Right lobe of liver (tissue), 6 donors: ENCODE measurements around the gene ARMH1. TPM values are rescaled to one million over a fixed set of nuclear protein-coding genes. Genes with fewer than 3 reads are reported as not detected.

ENCODE experiments used
- ATAC-seq, 4 donors: fragments of 200-7000 bp; cut with Tn5 transposase; one replicate each; pipeline ENCODE4 v1.9.1; 2020; ENCODE audit warnings: mild to moderate bottlenecking in 4 of 4, moderate library complexity in 4 of 4
- DNase-seq, 3 donors: peaks; one replicate each; pipeline ENCODE4 v3.0.0-alpha.2; 2020
- H3K27ac ChIP-seq, 3 donors: fragments of 200-600 bp; one replicate each; pipeline ENCODE4 v1.8.0; 2022
- H3K27me3 ChIP-seq, 2 donors: fragments of 200-600 bp; one replicate each; pipeline ENCODE4 v1.8.0; 2022
- H3K36me3 ChIP-seq, 4 donors: fragments of 200-600 bp; sonication (generic) in 1 of 4; one replicate each; pipeline versions ENCODE4 v1.5.1 to v1.8.0; 2017 to 2022; ENCODE audit warnings: control low read depth in 1 of 4
- H3K4me1 ChIP-seq, 4 donors: fragments of 200-600 bp; sonication (generic) in 1 of 4; one replicate each; pipeline versions ENCODE4 v1.5.1 to v1.8.0; 2017 to 2022; ENCODE audit warnings: control low read depth in 1 of 4
- H3K4me3 ChIP-seq, 3 donors: fragments of 200-600 bp; one replicate each; pipeline ENCODE4 v1.8.0; 2022
- H3K9me3 ChIP-seq, 4 donors: fragments of 200-600 bp; sonication (generic) in 1 of 4; one replicate each; pipeline versions ENCODE4 v1.5.1 to v1.8.0; 2017 to 2022; ENCODE audit warnings: control low read depth in 1 of 4
- POLR2A ChIP-seq: fragments of 450-650 bp; IDR thresholded peaks from one replicate; pipeline ENCODE4 v1.6.1; 2017; ENCODE audit warnings: antibody characterized with exemption, mild to moderate bottlenecking
- WGBS: methylation state at CpG from one replicate; pipeline ENCODE4 v1.1.6; 2018; ENCODE audit warnings: low coverage, low lambda C conversion rate; ENCODE audit not compliant: insufficient coverage; ENCODE audit errors: missing lambda C conversion rate; 5-methylcytosine and 5-hydroxymethylcytosine counted together
- intact Hi-C, 2 donors: fragments of 100-400 bp; cut with DNase I; formaldehyde crosslinking; loops; one replicate each; pipeline versions ENCODE4 v1.11.2 to v1.14.1; 2022
- total RNA-seq, 6 experiments: library from RNA; depleted of rRNA in 2 of 6; stranded (reverse); fragments of >200 nt in 2 of 6; fragmentation: NEBNext Ultra II Directional in 3 of 6; extraction: Animal tissue kit (Norgen Biotek cat#: 25700) in 3 of 6; gene quantifications; one replicate each; pipeline versions ENCODE4 v1.1.0 to v1.2.4, GENCODE V29; 2016 to 2023
- TF ChIP-seq, protein P1 (sequence below), 4 donors: fragments of 200-600 bp in 3 of 4; fragments of 450-650 bp in 1 of 4; IDR thresholded peaks; one replicate each; pipeline versions ENCODE4 v1.5.1 to v1.8.0; 2016 to 2022; ENCODE audit warnings: antibody characterized with exemption in 4 of 4, mild to moderate bottlenecking in 2 of 4
- donor health status: DM: no; HTN: yes; CAD: no.
- donor health status: DM: no; HTN: no; CAD: no.
- donor health status: DM: no; HTN: no; CAD: no.
- donor health status: DM: no; HTN: yes; CAD: no.
- donor health status: DM: no; HTN: yes; CAD: no.

Gene ARMH1
- total RNA-seq, 6 experiments from 2014 or later: 2.7 to 18.4 (median 5.2) TPM

DNA sequence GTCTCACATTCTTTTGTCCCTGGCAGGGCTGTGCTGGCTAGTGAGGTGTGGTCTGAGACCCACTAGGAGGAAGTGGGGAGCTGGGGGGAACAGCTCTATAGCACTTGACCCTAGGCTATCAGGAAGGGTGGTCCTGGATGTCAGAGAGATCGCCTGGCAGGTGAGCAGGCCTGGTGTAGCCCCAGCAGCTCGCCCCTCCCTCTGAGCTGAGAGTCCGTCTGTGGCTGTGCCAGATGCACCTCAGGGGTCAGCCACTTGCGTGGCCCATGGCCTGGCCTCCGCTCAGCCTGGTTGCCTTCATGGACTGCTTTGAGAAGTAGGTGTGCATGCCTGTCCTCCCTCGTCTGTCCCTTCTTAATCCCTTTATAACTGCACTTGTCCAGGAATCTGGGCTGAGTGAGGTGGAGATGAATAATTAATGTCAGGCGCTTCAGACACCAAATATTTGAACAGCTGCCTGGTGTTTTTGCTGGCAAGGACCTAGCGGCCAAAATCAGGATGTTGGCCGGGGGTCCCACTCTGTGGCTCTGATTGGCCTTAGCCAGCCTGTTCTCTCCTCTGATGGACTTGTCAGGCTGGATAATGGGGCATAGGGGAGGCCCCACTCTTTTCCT lies 30.7 kb upstream of the ARMH1 start:
- Histone ChIP-seq H3K4me1 (peaks cover 0 to 31% (median 14%) of the 10 kb centered on the region in 4 donors), H3K36me3 (peaks cover 0 to 68% (median 3%) of the 10 kb centered on the region in 4 donors), H3K9me3 (no peaks in the 10 kb centered on the region), H3K4me3 (no peak overlapping the region), H3K27ac (no peak overlapping the region), H3K27me3 (no peaks in the 10 kb centered on the region)
- WGBS: 20% methylated on average over 1 of the region's 9 CpGs
- no peak for TF ChIP-seq POLR2A
- TF ChIP-seq, protein P1, sequence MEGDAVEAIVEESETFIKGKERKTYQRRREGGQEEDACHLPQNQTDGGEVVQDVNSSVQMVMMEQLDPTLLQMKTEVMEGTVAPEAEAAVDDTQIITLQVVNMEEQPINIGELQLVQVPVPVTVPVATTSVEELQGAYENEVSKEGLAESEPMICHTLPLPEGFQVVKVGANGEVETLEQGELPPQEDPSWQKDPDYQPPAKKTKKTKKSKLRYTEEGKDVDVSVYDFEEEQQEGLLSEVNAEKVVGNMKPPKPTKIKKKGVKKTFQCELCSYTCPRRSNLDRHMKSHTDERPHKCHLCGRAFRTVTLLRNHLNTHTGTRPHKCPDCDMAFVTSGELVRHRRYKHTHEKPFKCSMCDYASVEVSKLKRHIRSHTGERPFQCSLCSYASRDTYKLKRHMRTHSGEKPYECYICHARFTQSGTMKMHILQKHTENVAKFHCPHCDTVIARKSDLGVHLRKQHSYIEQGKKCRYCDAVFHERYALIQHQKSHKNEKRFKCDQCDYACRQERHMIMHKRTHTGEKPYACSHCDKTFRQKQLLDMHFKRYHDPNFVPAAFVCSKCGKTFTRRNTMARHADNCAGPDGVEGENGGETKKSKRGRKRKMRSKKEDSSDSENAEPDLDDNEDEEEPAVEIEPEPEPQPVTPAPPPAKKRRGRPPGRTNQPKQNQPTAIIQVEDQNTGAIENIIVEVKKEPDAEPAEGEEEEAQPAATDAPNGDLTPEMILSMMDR (IDR thresholded peaks at IDR 0.05): no peak
- peak; percentile 4 to 46 (median 19) for ATAC-seq
- peak in 1 of 3 donors; percentile 71 for DNase-seq
- intact Hi-C loops: no loop called here

DNA sequence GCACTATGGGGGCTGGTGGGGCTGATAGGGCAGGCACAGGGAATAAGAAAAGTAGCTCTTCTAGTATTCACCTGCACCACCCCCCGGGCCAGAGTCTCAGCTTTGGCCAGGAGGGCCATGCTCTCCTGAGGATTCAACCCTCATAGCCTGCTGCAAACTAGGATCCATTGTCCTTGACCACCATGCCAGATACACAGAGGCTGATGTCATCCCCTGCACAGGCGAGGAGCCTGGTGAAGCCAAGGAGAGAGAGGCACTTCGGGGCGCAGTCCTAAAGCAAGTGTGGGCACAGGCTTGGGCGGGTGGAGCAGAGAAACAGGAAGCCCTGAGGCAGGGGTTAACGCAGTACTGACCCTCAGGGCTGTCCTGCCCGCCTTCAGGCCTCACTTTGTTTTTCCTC lies 29.7 kb upstream of the ARMH1 start:
- ATAC-seq (peak in 1 of 4 donors; percentile 9), DNase-seq (no peak)
- H3K4me1 ChIP-seq: peaks cover 0 to 31% (median 14%) of the 10 kb centered on the region in 4 donors
- no peaks in the 10 kb centered on the region for H3K9me3 ChIP-seq
- intact Hi-C loops: no loop called here
- 83% methylated on average over 1 of the region's 7 CpGs for WGBS
- no peak for TF ChIP-seq POLR2A
- TF ChIP-seq, protein P1 (IDR thresholded peaks at IDR 0.05): no peak
- no peaks in the 10 kb centered on the region for H3K27me3 ChIP-seq
- no peak overlapping the region for H3K4me3 ChIP-seq
- peaks cover 0 to 64% (median 8%) of the 10 kb centered on the region in 4 donors for H3K36me3 ChIP-seq
- H3K27ac ChIP-seq: peak overlapping the region; percentile 33 to 79 (median 70)

DNA sequence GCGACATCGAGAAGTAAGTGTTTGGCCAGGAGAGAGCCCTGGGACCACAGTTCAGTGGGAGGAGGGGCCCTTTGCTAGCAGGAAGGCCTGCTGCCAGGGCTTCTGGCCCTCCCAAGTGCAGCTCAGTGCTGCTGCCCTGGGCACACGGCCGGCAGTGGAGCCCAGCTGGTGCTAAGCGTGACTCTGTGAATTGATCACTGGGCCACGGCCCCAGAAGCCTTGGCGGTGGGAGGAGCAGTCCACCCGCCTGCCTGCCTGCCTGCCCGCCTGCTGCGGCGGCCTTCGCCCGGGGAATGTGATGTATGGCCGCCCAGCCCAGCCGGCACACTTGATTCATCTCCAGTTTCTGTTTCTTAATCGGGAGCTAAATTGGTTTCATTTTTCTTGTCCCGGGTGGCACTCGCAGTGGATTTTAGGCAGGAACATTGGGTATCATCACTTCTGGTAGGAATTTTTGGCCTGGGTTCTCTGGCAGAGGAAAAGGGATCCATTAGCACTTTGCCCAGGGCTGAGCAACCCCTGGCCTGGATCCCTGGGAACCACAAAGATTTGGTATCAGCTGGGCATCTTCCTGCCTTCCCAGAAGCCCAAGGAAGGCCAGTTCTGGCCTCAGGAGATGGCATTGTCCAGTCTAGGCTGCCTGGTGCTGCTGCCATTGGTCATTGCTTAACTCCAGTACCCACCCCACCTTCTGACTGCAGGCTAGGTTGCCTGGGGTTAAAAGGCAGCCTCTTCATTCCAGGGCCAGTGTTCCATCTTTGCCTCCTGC lies 28.9 kb upstream of the ARMH1 start:
- intact Hi-C loops: no loop called here
- 10% methylated on average over 7 of the region's 18 CpGs for WGBS
- no peaks in the 10 kb centered on the region for H3K9me3 ChIP-seq
- DNase-seq: peak; percentile 84 to 91 (median 87)
- ATAC-seq: peak; percentile 88 to 93 (median 90)
- H3K4me3 ChIP-seq: no peak overlapping the region
- TF ChIP-seq, protein P1 (IDR thresholded peaks at IDR 0.05): peak in 2 of 4 donors; percentile 4 to 6
- peak; percentile 38 for TF ChIP-seq POLR2A
- peaks cover 0 to 31% (median 14%) of the 10 kb centered on the region in 4 donors for H3K4me1 ChIP-seq
- no peaks in the 10 kb centered on the region for H3K27me3 ChIP-seq
- peak overlapping the region; percentile 33 to 79 (median 70) for H3K27ac ChIP-seq
- H3K36me3 ChIP-seq: peaks cover 0 to 59% (median 12%) of the 10 kb centered on the region in 4 donors

DNA sequence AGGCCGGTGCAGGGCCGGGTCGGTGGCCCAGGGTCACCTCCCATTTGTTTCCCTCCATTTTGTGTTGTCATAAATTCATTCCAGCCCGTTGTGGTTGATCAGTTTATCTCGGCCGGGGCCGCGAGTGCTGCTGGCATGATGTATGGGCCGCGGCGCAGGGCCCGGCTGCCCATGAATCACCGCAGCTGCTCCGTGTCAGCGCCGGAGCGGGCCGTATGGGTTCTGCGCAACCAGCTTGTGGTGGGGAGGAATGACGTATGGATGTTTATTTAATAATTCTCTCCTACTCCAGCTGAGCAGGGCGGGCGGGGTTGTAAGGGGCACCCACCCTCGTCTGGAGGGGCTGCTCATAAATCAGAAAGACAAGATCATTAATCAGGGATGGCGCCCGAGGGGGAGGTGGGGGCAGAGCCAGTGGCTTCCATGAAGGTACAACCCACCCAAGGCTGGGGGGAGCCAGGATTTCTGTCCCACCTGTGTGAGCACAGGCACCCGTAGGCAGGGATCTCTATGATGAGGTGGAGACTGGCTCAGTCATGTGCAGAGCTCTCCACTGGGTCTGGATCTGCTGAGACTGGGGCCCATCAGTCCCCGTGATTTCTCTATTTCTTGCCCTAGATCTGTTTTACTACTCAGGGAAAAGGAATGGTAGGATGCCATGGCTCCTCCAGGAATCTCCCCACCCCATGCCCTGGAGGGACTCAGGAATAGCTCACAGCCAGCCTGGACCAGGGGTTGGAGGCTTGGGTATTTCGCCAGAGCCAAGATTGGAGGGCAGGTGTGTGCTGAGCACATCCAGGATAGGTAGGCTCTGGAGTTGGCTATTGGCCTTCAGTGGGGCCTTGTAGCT lies 28.0 kb upstream of the ARMH1 start:
- Histone ChIP-seq H3K9me3 (no peaks in the 10 kb centered on the region), H3K27me3 (no peaks in the 10 kb centered on the region), H3K4me3 (no peak overlapping the region), H3K36me3 (peaks cover 0 to 53% (median 14%) of the 10 kb centered on the region in 4 donors), H3K4me1 (peaks cover 0 to 31% (median 14%) of the 10 kb centered on the region in 4 donors), H3K27ac (peak overlapping the region; percentile 26 to 79 (median 70))
- no peak for DNase-seq
- intact Hi-C loops: no loop called here
- ATAC-seq: no peak
- TF ChIP-seq, protein P1 (IDR thresholded peaks at IDR 0.05): no peak
- TF ChIP-seq POLR2A: no peak
- 81% methylated on average over 20 of the region's 28 CpGs for WGBS
